Lung (tissue), 12 donors: ENCODE results near the gene SHC1. TPM values are rescaled to one million over a fixed set of nuclear protein-coding genes. Genes with fewer than 3 reads are reported as not detected.

ENCODE experiments used
- ATAC-seq: fragments of 200-7000 bp; cut with Tn5 transposase; one replicate; pipeline ENCODE4 v1.9.1; 2020; ENCODE audit warnings: moderate number of reproducible peaks; ENCODE audit not compliant: insufficient read depth, low FRiP score
- DNase-seq, 3 donors: peaks; one replicate each; pipeline ENCODE4 v3.0.0-alpha.2; 2013 to 2017
- H3K27ac ChIP-seq, 2 donors: one replicate each; pipeline ENCODE4 v1.5.1; 2013; ENCODE audit warnings: mild to moderate bottlenecking in 2 of 2, moderate library complexity in 2 of 2, control low read depth in 1 of 2, inconsistent platforms in 1 of 2, low read depth in 1 of 2, low read length in 1 of 2
- H3K27me3 ChIP-seq, 3 donors: one replicate each; pipeline ENCODE4 v1.5.1; 2013; ENCODE audit warnings: low read length in 2 of 3; ENCODE audit not compliant: control insufficient read depth in 3 of 3, insufficient read depth in 3 of 3
- H3K36me3 ChIP-seq, 4 donors: one replicate each; pipeline ENCODE4 v1.5.1; 2013; ENCODE audit warnings: low read length in 4 of 4, mild to moderate bottlenecking in 1 of 4, moderate library complexity in 1 of 4; ENCODE audit not compliant: control insufficient read depth in 4 of 4, insufficient read depth in 4 of 4
- H3K4me1 ChIP-seq, 5 donors: one replicate each; pipeline ENCODE4 v1.5.1; 2013; ENCODE audit warnings: low read length in 5 of 5, mild to moderate bottlenecking in 2 of 5, moderate library complexity in 1 of 5; ENCODE audit not compliant: control insufficient read depth in 5 of 5, insufficient read depth in 5 of 5
- H3K4me3 ChIP-seq: one replicate; pipeline ENCODE4 v1.5.1; 2013; ENCODE audit warnings: mild to moderate bottlenecking, control low read depth, moderate library complexity
- H3K9ac ChIP-seq, 2 donors: one replicate each; pipeline ENCODE4 v1.5.1; 2013; ENCODE audit warnings: low read length in 2 of 2, control low read depth in 1 of 2; ENCODE audit not compliant: insufficient read depth in 1 of 2
- H3K9me3 ChIP-seq, 4 donors: one replicate each; pipeline ENCODE4 v1.5.1; 2013; ENCODE audit warnings: low read length in 3 of 4, mild to moderate bottlenecking in 1 of 4, moderate library complexity in 1 of 4; ENCODE audit not compliant: control insufficient read depth in 4 of 4, insufficient read depth in 3 of 4
- CTCF ChIP-seq: IDR thresholded peaks from 2 replicates; pipeline ENCODE4 v1.5.1; 2012; ENCODE audit warnings: mild to moderate bottlenecking; ENCODE audit errors: control extremely low read depth, extremely low read depth
- WGBS, 2 donors: extraction: QIAGEN DNeasy Blood & Tissue Kit; methylation state at CpG; one replicate each; pipeline ENCODE4 v1.1.7; 2013; 5-methylcytosine and 5-hydroxymethylcytosine counted together
- polyA plus RNA-seq, 2 donors: library from polyadenylated mRNA; stranded (reverse); fragments of 200-250 nt; gene quantifications; one replicate each; pipeline ENCODE4 v1.2.1, GENCODE V29; 2013
- total RNA-seq, 2 donors: library from RNA; depleted of rRNA in 1 of 2; stranded (reverse); fragments of >200 nt in 1 of 2; gene quantifications; one replicate each; pipeline ENCODE4 v1.2.1, GENCODE V29; 2014 to 2021
- donor health status: control.
- donor health status: control.
- donor health status: Bipolar disorder and iron deficiency.
- donor health status: healthy.
- donor health status: DM: yes; HTN: yes; CAD: no.

SHC1 gene
- total and polyA plus RNA-seq, 4 donors, result 67.6 to 136 (median 93.8) TPM

- ATAC-seq (peak; percentile 84), DNase-seq (peak; percentile 95 to 98 (median 98))
- H3K9ac ChIP-seq, result peak overlapping the region; percentile 81 to 98
- TF ChIP-seq CTCF, result no peak
- peak overlapping the region; percentile 44 for H3K4me3 ChIP-seq
- 1% methylated on average over 36 of the region's 36 CpGs for WGBS, 2 donors
- H3K9me3 ChIP-seq, result no peaks in the 10 kb centered on the region
- peak overlapping the region; percentile 86 to 99 for H3K27ac ChIP-seq
- peaks cover 0 to 22% (median 10%) of the 10 kb centered on the region in 5 donors for H3K4me1 ChIP-seq
- H3K27me3 ChIP-seq, result no peaks in the 10 kb centered on the region
- no peaks in the 10 kb centered on the region for H3K36me3 ChIP-seq
Measured at GRCh38 chr1:154937085-154937987, 33.2 kb downstream of the SHC1 start.

GRCh38 chr1:154936555-154937084 lies 33.9 kb downstream of the SHC1 start, which contains the start of gene PMVK:
Gene PMVK, minus strand, starts transcription at chr1:154936719. Its CDS starts 34 bp downstream, at chr1:154936685.
- Histone ChIP-seq H3K27me3 (no peaks in the 10 kb centered on the region), H3K4me1 (peaks cover 0 to 16% (median 10%) of the 10 kb centered on the region in 5 donors), H3K36me3 (peaks cover 0 to 3% (median 0%) of the 10 kb centered on the region in 4 donors), H3K27ac (peak within 1 kb of the TSS; percentile 86 to 99), H3K9ac (peak within 1 kb of the TSS; percentile 81 to 98), H3K9me3 (no peaks in the 10 kb centered on the region), H3K4me3 (peak within 1 kb of the TSS; percentile 63)
- ATAC-seq (peak; percentile 95), DNase-seq (peak; percentile 96 to 99 (median 98))
- TF ChIP-seq CTCF, result no peak
- WGBS, 2 donors, result 0% methylated on average over 45 of the region's 45 CpGs

- WGBS, 2 donors, result 34 to 46% methylated on average over 27 of the region's 27 CpGs
- Histone ChIP-seq H3K27me3 (no peaks in the 10 kb centered on the region), H3K9me3 (no peaks in the 10 kb centered on the region), H3K4me1 (peaks cover 0 to 16% (median 9%) of the 10 kb centered on the region in 5 donors), H3K4me3 (peak overlapping the region; percentile 63), H3K27ac (peak overlapping the region; percentile 86 to 99), H3K9ac (peak overlapping the region; percentile 78 to 98), H3K36me3 (peaks cover 0 to 3% (median 0%) of the 10 kb centered on the region in 4 donors)
- ATAC-seq, result no peak
- DNase-seq, result no peak
- no peak for TF ChIP-seq CTCF
Measured at GRCh38 chr1:154935749-154936554, 34.6 kb downstream of the SHC1 start.
